Smooth muscle cell (in vitro differentiated cells): ENCODE results near the gene GAL. TPM values are rescaled to one million over a fixed set of nuclear protein-coding genes. Genes with fewer than 3 reads are reported as not detected.

Source experiments
- DNase-seq: peaks from one replicate; lab custom pipeline; 2025; ENCODE audit not compliant: unreplicated experiment; lab: John Stamatoyannopoulos, UW
- H2AFZ ChIP-seq: fragments of 200-600 bp; sonication (generic); 2 replicates; pipeline ENCODE4 v1.6.0; 2016; ENCODE audit warnings: antibody characterized with exemption, low read depth, mild to moderate bottlenecking
- H3F3A ChIP-seq: fragments of 200-600 bp; sonication (generic); 2 replicates; pipeline ENCODE4 v1.6.0; 2017; ENCODE audit warnings: antibody characterized with exemption, low read depth
- H3K27ac ChIP-seq: fragments of 200-600 bp; sonication (generic); 2 replicates; pipeline ENCODE4 v1.5.1; 2016; ENCODE audit warnings: low read depth, mild to moderate bottlenecking
- H3K27me3 ChIP-seq: fragments of 200-600 bp; sonication (generic); 2 replicates; pipeline ENCODE4 v1.6.1; 2016; ENCODE audit warnings: low read depth, mild to moderate bottlenecking
- H3K36me3 ChIP-seq: fragments of 200-600 bp; sonication (generic); 2 replicates; pipeline ENCODE4 v1.5.1; 2016; ENCODE audit warnings: low read depth
- H3K4me1 ChIP-seq: fragments of 200-600 bp; sonication (generic); 2 replicates; pipeline ENCODE4 v1.5.1; 2016; ENCODE audit warnings: low read depth
- H3K4me2 ChIP-seq: fragments of 200-600 bp; sonication (generic); 2 replicates; pipeline ENCODE4 v1.6.0; 2016; ENCODE audit warnings: mild to moderate bottlenecking
- H3K4me3 ChIP-seq: fragments of 200-600 bp; sonication (generic); 2 replicates; pipeline ENCODE4 v1.5.1; 2016; ENCODE audit warnings: mild to moderate bottlenecking
- H3K79me2 ChIP-seq: fragments of 200-600 bp; sonication (generic); 2 replicates; pipeline ENCODE4 v1.6.0; 2016; ENCODE audit warnings: low read depth, mild to moderate bottlenecking
- H3K9ac ChIP-seq: fragments of 200-600 bp; sonication (generic); 2 replicates; pipeline ENCODE4 v1.6.0; 2016; ENCODE audit warnings: low read depth
- H3K9me3 ChIP-seq: fragments of 200-600 bp; sonication (generic); replicated peaks from 2 replicates; pipeline ENCODE4 v1.5.1; 2016; ENCODE audit warnings: low read depth
- H4K20me1 ChIP-seq: fragments of 200-600 bp; sonication (generic); 2 replicates; pipeline ENCODE4 v1.6.0; 2016; ENCODE audit warnings: low read depth
- CTCF ChIP-seq: fragments of 200-600 bp; sonication (generic); IDR thresholded peaks from 2 replicates; pipeline ENCODE4 v1.5.1; 2017; ENCODE audit warnings: borderline replicate concordance, mild to moderate bottlenecking, antibody characterized with exemption; ENCODE audit not compliant: insufficient read depth, poor library complexity, severe bottlenecking
- WGBS: methylation state at CpG from one replicate; pipeline ENCODE4 v1.1.7; 2016; ENCODE audit warnings: low lambda C conversion rate; 5-methylcytosine and 5-hydroxymethylcytosine counted together
- polyA plus RNA-seq: library from polyadenylated mRNA; unstranded; fragments of >200 nt; fragmentation: Nextera tagmentation; extraction: Ambion mirVana; gene quantifications from 2 replicates; pipeline ENCODE4 v1.2.1, GENCODE V29; 2016
- total RNA-seq: library from RNA; depleted of rRNA; stranded (reverse); fragments of >200 nt; gene quantifications from 2 replicates; pipeline ENCODE4 v1.2.3, GENCODE V29; 2014

Gene GAL
- total and polyA plus RNA-seq, 2 experiments from 2014 or later = 19.4 to 61.5 TPM

- no peaks in the 10 kb centered on the region for H3K79me2 ChIP-seq
- no peaks in the 10 kb centered on the region for H3K4me1 ChIP-seq
- no peak overlapping the region for H3K4me2 ChIP-seq
- H3F3A ChIP-seq = no peaks in the 10 kb centered on the region
- H4K20me1 ChIP-seq = no peaks in the 10 kb centered on the region
- WGBS = 85% methylated on average over 12 of the region's 12 CpGs
- no peaks in the 10 kb centered on the region for H3K27me3 ChIP-seq
- no peak overlapping the region for H3K27ac ChIP-seq
- TF ChIP-seq CTCF = no peak
- H3K4me3 ChIP-seq = no peak overlapping the region
- no peak overlapping the region for H3K9ac ChIP-seq
- peaks cover 3% of the 10 kb centered on the region for H3K9me3 ChIP-seq
- no peak for DNase-seq
- H2AFZ ChIP-seq = no peak overlapping the region
- no peaks in the 10 kb centered on the region for H3K36me3 ChIP-seq
Measured at GRCh38 chr11:68652683-68653156, 31.6 kb upstream of the GAL start.

- Histone ChIP-seq H2AFZ (no peak overlapping the region), H3K4me2 (no peak overlapping the region), H3K27me3 (no peaks in the 10 kb centered on the region), H3K9me3 (peaks cover 3% of the 10 kb centered on the region), H3K79me2 (no peaks in the 10 kb centered on the region), H3K9ac (no peak overlapping the region), H3K4me1 (no peaks in the 10 kb centered on the region), H3K4me3 (no peak overlapping the region), H3F3A (no peaks in the 10 kb centered on the region), H4K20me1 (no peaks in the 10 kb centered on the region), H3K36me3 (no peaks in the 10 kb centered on the region), H3K27ac (no peak overlapping the region)
- DNase-seq = no peak
- WGBS = 88% methylated on average over 24 of the region's 24 CpGs
- TF ChIP-seq CTCF = no peak
Measured at GRCh38 chr11:68653486-68654430, 30.6 kb upstream of the GAL start.

- no peak overlapping the region for H3K27ac ChIP-seq
- no peaks in the 10 kb centered on the region for H3K36me3 ChIP-seq
- peaks cover 3% of the 10 kb centered on the region for H3K9me3 ChIP-seq
- WGBS = 95% methylated on average over 8 of the region's 8 CpGs
- H3K9ac ChIP-seq = no peak overlapping the region
- no peaks in the 10 kb centered on the region for H3K79me2 ChIP-seq
- no peaks in the 10 kb centered on the region for H3K27me3 ChIP-seq
- no peaks in the 10 kb centered on the region for H4K20me1 ChIP-seq
- no peak overlapping the region for H3K4me3 ChIP-seq
- no peaks in the 10 kb centered on the region for H3K4me1 ChIP-seq
- no peak overlapping the region for H3K4me2 ChIP-seq
- no peaks in the 10 kb centered on the region for H3F3A ChIP-seq
- no peak overlapping the region for H2AFZ ChIP-seq
- no peak for DNase-seq
- no peak for TF ChIP-seq CTCF
Measured at GRCh38 chr11:68654978-68655377, 29.4 kb upstream of the GAL start.
